PC-3 (cell line): ENCODE data around the gene RAP1GAP.

Experiments
- EZH2phosphoT487 ChIP-seq: fragments of 300-600 bp; sonication (generic); IDR thresholded peaks from 2 replicates; pipeline ENCODE4 v1.6.1; 2018; ENCODE audit warnings: mild to moderate bottlenecking, antibody characterized with exemption, low read length, borderline replicate concordance
- TF ChIP-seq, protein P1 (sequence below): fragments of 300-600 bp; sonication (generic); conservative IDR thresholded peaks from 2 replicates; pipeline ENCODE4 v1.5.1; 2017; ENCODE audit warnings: antibody characterized with exemption, low read depth, mild to moderate bottlenecking, low read length

DNA sequence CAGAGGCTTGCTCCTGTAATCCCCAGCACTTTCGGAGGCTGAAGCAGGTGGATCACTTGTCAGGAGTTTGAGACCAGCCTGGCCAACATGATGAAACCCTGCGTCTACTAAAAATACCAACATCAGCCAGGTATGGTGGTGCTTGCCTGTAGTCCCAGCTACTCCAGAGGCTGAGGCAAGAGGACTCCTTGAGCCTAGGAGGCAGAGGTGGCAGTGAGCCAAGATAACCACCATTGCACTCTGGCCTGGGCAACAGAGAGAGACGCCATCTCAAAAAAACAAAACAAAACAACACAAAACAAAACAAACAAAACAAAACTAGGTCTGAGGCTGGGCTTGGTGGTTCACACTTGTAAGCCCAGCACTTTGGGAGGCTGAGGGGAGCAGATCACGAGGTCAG lies 38.7 kb upstream of the RAP1GAP start:
- TF ChIP-seq, protein P1, sequence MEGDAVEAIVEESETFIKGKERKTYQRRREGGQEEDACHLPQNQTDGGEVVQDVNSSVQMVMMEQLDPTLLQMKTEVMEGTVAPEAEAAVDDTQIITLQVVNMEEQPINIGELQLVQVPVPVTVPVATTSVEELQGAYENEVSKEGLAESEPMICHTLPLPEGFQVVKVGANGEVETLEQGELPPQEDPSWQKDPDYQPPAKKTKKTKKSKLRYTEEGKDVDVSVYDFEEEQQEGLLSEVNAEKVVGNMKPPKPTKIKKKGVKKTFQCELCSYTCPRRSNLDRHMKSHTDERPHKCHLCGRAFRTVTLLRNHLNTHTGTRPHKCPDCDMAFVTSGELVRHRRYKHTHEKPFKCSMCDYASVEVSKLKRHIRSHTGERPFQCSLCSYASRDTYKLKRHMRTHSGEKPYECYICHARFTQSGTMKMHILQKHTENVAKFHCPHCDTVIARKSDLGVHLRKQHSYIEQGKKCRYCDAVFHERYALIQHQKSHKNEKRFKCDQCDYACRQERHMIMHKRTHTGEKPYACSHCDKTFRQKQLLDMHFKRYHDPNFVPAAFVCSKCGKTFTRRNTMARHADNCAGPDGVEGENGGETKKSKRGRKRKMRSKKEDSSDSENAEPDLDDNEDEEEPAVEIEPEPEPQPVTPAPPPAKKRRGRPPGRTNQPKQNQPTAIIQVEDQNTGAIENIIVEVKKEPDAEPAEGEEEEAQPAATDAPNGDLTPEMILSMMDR: no peak
- TF ChIP-seq EZH2phosphoT487: no peak
